Trophoblast cell (in vitro differentiated cells and primary cell): Measurements from ENCODE around the gene KIF6.

ENCODE experiments used
- DNase-seq, 2 donors: peaks; one replicate each; pipeline ENCODE4 v3.0.0-alpha.2; 2016
- H2AFZ ChIP-seq: 2 replicates; pipeline ENCODE4 v1.6.1; 2013; ENCODE audit warnings: low read length, moderate library complexity, mild to moderate bottlenecking; ENCODE audit not compliant: insufficient read depth, poor library complexity
- H2AK5ac ChIP-seq: 2 replicates; pipeline ENCODE4 v1.6.1; 2013; ENCODE audit warnings: mild to moderate bottlenecking, low read length
- H2BK120ac ChIP-seq: 2 replicates; pipeline ENCODE4 v1.6.1; 2013; ENCODE audit warnings: low read length, mild to moderate bottlenecking, moderate library complexity; ENCODE audit not compliant: insufficient read depth, poor library complexity
- H2BK12ac ChIP-seq: 2 replicates; pipeline ENCODE4 v1.6.1; 2013; ENCODE audit warnings: mild to moderate bottlenecking, low read length, moderate library complexity
- H2BK5ac ChIP-seq: 2 replicates; pipeline ENCODE4 v1.6.1; 2013; ENCODE audit warnings: low read length, low read depth, moderate library complexity, mild to moderate bottlenecking; ENCODE audit not compliant: poor library complexity
- H3K14ac ChIP-seq: 2 replicates; pipeline ENCODE4 v1.6.1; 2013; ENCODE audit warnings: mild to moderate bottlenecking, low read length
- H3K18ac ChIP-seq: 2 replicates; pipeline ENCODE4 v1.6.1; 2013; ENCODE audit warnings: mild to moderate bottlenecking, low read length
- H3K23ac ChIP-seq: 2 replicates; pipeline ENCODE4 v1.6.1; 2013; ENCODE audit warnings: low read length
- H3K27ac ChIP-seq: 2 replicates; pipeline ENCODE4 v1.5.1; 2013; ENCODE audit warnings: low read depth, mild to moderate bottlenecking, inconsistent platforms, low read length, moderate library complexity
- H3K27me3 ChIP-seq: 2 replicates; pipeline ENCODE4 v1.6.1; 2013; ENCODE audit warnings: inconsistent platforms, mild to moderate bottlenecking, low read length, moderate library complexity; ENCODE audit not compliant: insufficient read depth
- H3K36me3 ChIP-seq, 2 experiments: 1 replicate in 1 of 2; 2 replicates in 1 of 2; pipeline ENCODE4 v1.6.1; 2013; ENCODE audit warnings: low read length in 2 of 2, mild to moderate bottlenecking in 2 of 2, moderate library complexity in 1 of 2; ENCODE audit not compliant: insufficient read depth in 2 of 2, control insufficient read depth in 1 of 2
- H3K4ac ChIP-seq: 2 replicates; pipeline ENCODE4 v1.6.1; 2013; ENCODE audit warnings: low read depth, mild to moderate bottlenecking, low read length, moderate library complexity
- H3K4me1 ChIP-seq, 2 experiments: 1 replicate in 1 of 2; 2 replicates in 1 of 2; pipeline ENCODE4 v1.6.1; 2013; ENCODE audit warnings: low read length in 2 of 2, mild to moderate bottlenecking in 2 of 2, moderate library complexity in 1 of 2; ENCODE audit not compliant: insufficient read depth in 2 of 2, control insufficient read depth in 1 of 2
- H3K4me2 ChIP-seq: 2 replicates; pipeline ENCODE4 v1.6.1; 2013; ENCODE audit warnings: inconsistent platforms, mild to moderate bottlenecking, low read length, moderate library complexity
- H3K4me3 ChIP-seq: 2 replicates; pipeline ENCODE4 v1.5.1; 2013; ENCODE audit warnings: mild to moderate bottlenecking, low read depth, low read length, inconsistent platforms
- H3K79me1 ChIP-seq: one replicate; pipeline ENCODE4 v1.6.1; 2013; ENCODE audit warnings: low read length
- H3K79me2 ChIP-seq: 2 replicates; pipeline ENCODE4 v1.6.1; 2013; ENCODE audit warnings: low read length, mild to moderate bottlenecking; ENCODE audit not compliant: control insufficient read depth, insufficient read depth, poor library complexity
- H3K9ac ChIP-seq: 2 replicates; pipeline ENCODE4 v1.6.1; 2013; ENCODE audit warnings: mild to moderate bottlenecking, low read length
- H3K9me3 ChIP-seq: 2 replicates; pipeline ENCODE4 v1.6.1; 2013; ENCODE audit warnings: low read depth, mild to moderate bottlenecking, control low read depth, inconsistent platforms, low read length; ENCODE audit not compliant: insufficient read depth
- H4K12ac ChIP-seq: 2 replicates; pipeline ENCODE4 v1.6.1; 2013; ENCODE audit warnings: low read depth, mild to moderate bottlenecking, low read length, moderate library complexity
- H4K8ac ChIP-seq: 2 replicates; pipeline ENCODE4 v1.6.1; 2013; ENCODE audit warnings: low read depth, mild to moderate bottlenecking, low read length, moderate library complexity
- H4K91ac ChIP-seq: one replicate; pipeline ENCODE4 v1.6.1; 2013; ENCODE audit warnings: low read depth, mild to moderate bottlenecking, low read length, moderate library complexity
- WGBS: extraction: QIAGEN DNeasy Blood & Tissue Kit; methylation state at CpG from one replicate; pipeline ENCODE4 v1.1.7; 2013; ENCODE audit warnings: missing lambda C conversion rate; ENCODE audit not compliant: insufficient read length, insufficient coverage; ENCODE audit errors: extremely low coverage; 5-methylcytosine and 5-hydroxymethylcytosine counted together

The KIF6 gene

GRCh38 chr6:39610221-39610620 lies 115.0 kb downstream of the KIF6 start:
- Histone ChIP-seq H3K9ac (no peak overlapping the region), H2BK5ac (no peak overlapping the region), H4K12ac (no peak overlapping the region), H2BK12ac (no peak overlapping the region), H2AFZ (no peak overlapping the region), H3K18ac (no peak overlapping the region), H3K27me3 (no peaks in the 10 kb centered on the region), H4K8ac (no peak overlapping the region), H3K79me1 (no peaks in the 10 kb centered on the region), H3K79me2 (no peaks in the 10 kb centered on the region), H3K4ac (no peak overlapping the region), H3K4me3 (no peak overlapping the region), H3K4me1 (peaks cover 0 to 2% of the 10 kb centered on the region in 2 experiments), H3K9me3 (no peaks in the 10 kb centered on the region), H3K4me2 (no peak overlapping the region), H3K36me3 (no peaks in the 10 kb centered on the region), H2BK120ac (no peak overlapping the region), H3K14ac (no peak overlapping the region), H3K27ac (no peak overlapping the region), H4K91ac (no peak overlapping the region), H3K23ac (no peak overlapping the region), H2AK5ac (no peak overlapping the region)
- peak; percentile 46 to 95 for DNase-seq
- no CpG with 5 or more reads among the region's 3 CpGs for WGBS

GRCh38 chr6:39608652-39609345 lies 116.4 kb downstream of the KIF6 start:
- no peak overlapping the region for H2AFZ ChIP-seq
- no peak overlapping the region for H3K9ac ChIP-seq
- H3K4me1 ChIP-seq = peaks cover 0 to 2% of the 10 kb centered on the region in 2 experiments
- no peak overlapping the region for H4K91ac ChIP-seq
- no peaks in the 10 kb centered on the region for H3K27me3 ChIP-seq
- H2AK5ac ChIP-seq = no peak overlapping the region
- no peak overlapping the region for H4K12ac ChIP-seq
- no peak overlapping the region for H3K4ac ChIP-seq
- no CpG with 5 or more reads among the region's 7 CpGs for WGBS
- H3K14ac ChIP-seq = no peak overlapping the region
- H3K4me3 ChIP-seq = no peak overlapping the region
- no peak overlapping the region for H3K23ac ChIP-seq
- no peak overlapping the region for H2BK120ac ChIP-seq
- H3K18ac ChIP-seq = no peak overlapping the region
- H3K79me1 ChIP-seq = no peaks in the 10 kb centered on the region
- H3K27ac ChIP-seq = no peak overlapping the region
- no peak overlapping the region for H2BK12ac ChIP-seq
- H3K4me2 ChIP-seq = no peak overlapping the region
- H3K9me3 ChIP-seq = no peaks in the 10 kb centered on the region
- H3K79me2 ChIP-seq = no peaks in the 10 kb centered on the region
- H4K8ac ChIP-seq = no peak overlapping the region
- DNase-seq = no peak
- no peaks in the 10 kb centered on the region for H3K36me3 ChIP-seq
- no peak overlapping the region for H2BK5ac ChIP-seq

GRCh38 chr6:39602601-39603519 lies 122.3 kb downstream of the KIF6 start:
- no peak overlapping the region for H2BK5ac ChIP-seq
- no peak overlapping the region for H2BK120ac ChIP-seq
- no peak overlapping the region for H3K18ac ChIP-seq
- no peak overlapping the region for H3K14ac ChIP-seq
- no peaks in the 10 kb centered on the region for H3K27me3 ChIP-seq
- no peak overlapping the region for H2AFZ ChIP-seq
- no peaks in the 10 kb centered on the region for H3K79me2 ChIP-seq
- no peak overlapping the region for H4K91ac ChIP-seq
- H3K27ac ChIP-seq = no peak overlapping the region
- WGBS = no CpG with 5 or more reads among the region's 4 CpGs
- no peak overlapping the region for H3K9ac ChIP-seq
- no peak overlapping the region for H4K12ac ChIP-seq
- peak; percentile 34 to 84 for DNase-seq
- no peak overlapping the region for H2BK12ac ChIP-seq
- no peaks in the 10 kb centered on the region for H3K36me3 ChIP-seq
- H3K79me1 ChIP-seq = no peaks in the 10 kb centered on the region
- no peak overlapping the region for H3K23ac ChIP-seq
- no peaks in the 10 kb centered on the region for H3K4me1 ChIP-seq
- H4K8ac ChIP-seq = no peak overlapping the region
- H3K4me2 ChIP-seq = no peak overlapping the region
- H2AK5ac ChIP-seq = no peak overlapping the region
- no peaks in the 10 kb centered on the region for H3K9me3 ChIP-seq
- H3K4ac ChIP-seq = no peak overlapping the region
- H3K4me3 ChIP-seq = no peak overlapping the region

GRCh38 chr6:39599973-39600372 lies 125.2 kb downstream of the KIF6 start:
- Histone ChIP-seq H3K79me2 (no peaks in the 10 kb centered on the region), H2AK5ac (no peak overlapping the region), H3K9ac (no peak overlapping the region), H2AFZ (no peak overlapping the region), H3K18ac (no peak overlapping the region), H3K4me3 (no peak overlapping the region), H3K36me3 (no peaks in the 10 kb centered on the region), H3K23ac (no peak overlapping the region), H4K91ac (no peak overlapping the region), H3K27me3 (no peaks in the 10 kb centered on the region), H3K27ac (no peak overlapping the region), H2BK120ac (no peak overlapping the region), H3K79me1 (no peaks in the 10 kb centered on the region), H3K4ac (no peak overlapping the region), H2BK5ac (no peak overlapping the region), H3K4me1 (no peaks in the 10 kb centered on the region), H3K9me3 (no peaks in the 10 kb centered on the region), H3K14ac (no peak overlapping the region), H2BK12ac (no peak overlapping the region), H4K8ac (no peak overlapping the region), H3K4me2 (no peak overlapping the region), H4K12ac (no peak overlapping the region)
- no peak for DNase-seq
- WGBS = no CpG with 5 or more reads among the region's 2 CpGs
